8988T (cell line): ENCODE measurements around the gene SAA4.
A peak's percentile ranks its signal among the peaks of the same experiment; 100 is the strongest.
"Not testable (repeated sequence)": the region's sequence is repeated elsewhere in the genome, so short reads cannot be mapped to it uniquely, and the experiment has no call there.

Source experiments
- DNase-seq: peaks from one replicate; pipeline ENCODE4 v3.0.0; 2011

The SAA4 gene

DNA sequence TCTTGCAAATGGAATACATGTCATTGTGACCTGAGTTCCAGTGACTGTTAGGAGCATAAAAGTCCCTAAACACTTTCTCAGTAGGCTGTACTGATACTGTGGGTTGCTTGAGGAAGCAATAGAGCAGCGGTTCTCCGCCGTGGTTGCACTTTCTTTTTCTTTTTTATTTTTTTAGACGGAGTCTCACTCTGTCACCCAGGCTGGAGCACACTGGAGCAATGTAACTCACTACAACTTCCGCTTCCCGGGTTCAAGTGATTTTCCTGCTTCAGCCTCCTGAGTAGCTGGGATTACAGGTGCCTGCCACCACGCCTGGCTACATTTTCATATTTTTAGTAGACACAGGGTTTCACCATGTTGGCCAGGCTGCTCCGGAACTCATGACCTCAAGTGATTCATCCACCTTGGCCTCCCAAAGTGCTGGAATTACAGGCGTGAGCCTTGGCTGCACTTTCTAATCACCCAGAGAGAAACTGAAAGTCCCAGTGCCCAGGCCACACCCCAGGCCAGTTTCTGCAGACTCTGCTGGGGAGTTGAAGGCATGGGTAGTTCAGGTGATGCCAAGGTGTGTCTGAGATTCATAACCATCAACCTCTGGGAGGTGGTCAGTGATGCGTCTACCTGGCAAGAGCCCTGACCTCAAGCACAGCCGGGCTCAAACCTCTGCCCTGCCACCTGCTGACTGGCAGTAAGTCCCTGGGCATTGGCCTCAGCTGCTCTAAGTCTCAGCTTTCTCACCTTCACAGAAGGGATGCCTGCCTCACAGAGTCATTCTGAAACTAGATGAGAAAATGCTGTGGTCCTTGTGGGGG is 10.0 kb upstream of the SAA4 start:
- DNase-seq: not testable (repeated sequence)

DNA sequence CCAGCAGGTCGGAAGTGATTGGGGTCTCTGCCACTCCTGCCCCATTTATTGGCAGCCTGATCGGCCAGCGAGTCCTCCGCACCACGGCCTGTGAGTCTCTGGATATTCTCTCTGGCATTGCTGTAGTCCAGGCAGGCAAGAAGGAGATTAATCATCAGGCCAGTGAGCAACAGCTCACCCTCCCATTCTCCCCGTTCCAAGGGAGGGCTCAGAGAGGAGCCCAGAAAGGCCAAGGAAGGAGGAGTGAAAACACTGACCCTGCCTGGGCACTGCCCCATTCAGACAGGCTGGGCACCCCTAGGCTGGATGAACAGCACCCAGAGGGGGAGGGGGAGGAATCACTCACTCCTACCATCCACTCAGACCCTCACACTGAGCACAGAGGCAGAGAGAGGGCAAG is 8.8 kb upstream of the SAA4 start:
- DNase-seq: no peak

DNA sequence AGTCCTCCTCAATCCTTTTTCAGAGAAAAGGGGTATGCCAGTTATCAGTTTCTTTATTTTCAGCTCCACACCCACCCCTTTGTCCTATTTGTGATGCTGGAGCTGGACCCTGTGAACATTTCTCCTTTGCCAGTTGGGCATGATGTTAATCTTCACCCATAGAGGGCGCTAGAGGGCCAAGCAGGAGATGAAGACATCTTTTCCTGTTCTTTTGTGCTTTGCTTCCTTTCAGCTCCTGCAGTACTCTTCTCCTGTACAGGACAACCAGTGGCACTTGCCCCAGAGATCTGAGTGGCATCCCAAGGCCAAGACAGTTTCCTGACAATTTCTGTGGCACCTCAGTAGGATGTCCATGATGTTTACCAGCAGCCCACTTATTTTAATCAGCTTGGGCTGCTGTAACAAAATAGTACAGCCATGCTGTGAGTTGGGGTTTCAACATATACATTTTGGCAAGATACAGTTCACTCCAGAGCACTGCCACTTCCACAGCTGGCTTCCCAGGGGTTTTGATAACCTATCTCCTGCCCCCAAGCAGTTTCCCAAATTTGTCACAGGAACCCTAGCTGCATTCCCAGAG is 7.3 kb upstream of the SAA4 start:
- DNase-seq: no peak

DNA sequence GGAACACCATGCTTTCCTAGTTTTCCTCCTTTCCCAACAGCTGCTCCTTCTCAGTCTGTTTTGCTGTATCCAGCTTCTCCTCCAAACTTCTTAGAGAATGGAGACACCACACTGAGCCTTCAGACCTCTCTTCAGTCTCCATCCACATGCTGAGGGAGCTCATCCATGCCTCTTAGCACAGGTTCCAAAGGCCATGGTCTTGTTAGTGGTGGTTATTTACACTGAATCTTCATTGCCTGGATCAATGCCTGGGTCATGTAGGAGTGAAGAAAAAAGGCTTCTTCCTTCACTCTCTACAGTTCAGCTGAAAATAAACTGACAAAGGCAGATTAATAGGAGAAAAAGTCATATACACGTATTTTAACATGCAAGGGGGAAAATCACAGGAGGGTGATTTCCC is 3.1 kb upstream of the SAA4 start:
- DNase-seq: no peak

DNA sequence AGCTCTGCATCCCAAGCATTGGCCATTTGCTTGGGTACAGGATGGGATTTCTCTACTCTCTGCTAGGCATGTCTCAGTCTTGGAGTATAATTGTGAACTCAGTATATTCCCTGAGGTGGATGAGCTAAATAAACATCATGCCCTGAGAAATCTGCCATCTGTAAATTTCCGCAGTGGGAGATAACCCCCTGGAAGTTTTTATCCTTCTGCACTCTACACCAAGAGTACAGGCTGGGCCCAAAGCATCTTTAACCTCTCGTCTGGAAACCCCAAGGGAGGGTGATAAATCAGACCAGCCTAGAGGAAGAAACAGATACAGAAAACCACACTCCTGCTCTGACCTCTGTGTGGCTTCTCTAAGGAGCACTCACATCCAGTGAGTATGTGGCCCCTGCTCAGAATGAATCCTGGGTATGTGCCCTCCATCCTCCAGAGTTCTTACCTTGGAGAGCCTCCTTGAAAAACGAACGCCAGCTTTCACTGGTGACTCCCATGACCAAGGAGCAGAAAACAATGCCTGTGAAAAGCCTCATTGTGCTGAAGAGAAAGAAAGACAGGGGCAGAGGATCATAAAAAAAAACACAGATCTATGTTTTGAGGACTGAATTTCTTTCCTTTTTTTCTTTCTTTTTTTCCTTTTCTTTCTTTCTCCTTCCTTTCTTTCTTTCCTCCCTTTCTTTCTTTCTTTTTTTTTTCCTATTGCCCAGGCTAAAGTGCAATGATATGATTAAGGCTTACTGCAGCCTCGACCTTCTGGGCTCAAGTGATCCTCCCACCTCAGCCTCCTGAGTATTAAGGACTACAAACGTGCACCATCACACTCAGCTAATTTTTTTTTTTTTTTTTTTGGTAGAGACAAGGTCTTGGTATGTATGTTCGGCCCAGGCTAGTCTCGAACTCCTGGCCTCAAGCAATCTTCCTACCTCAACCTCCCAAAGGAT is 938 bp downstream of the SAA4 start:
- DNase-seq: no peak

DNA sequence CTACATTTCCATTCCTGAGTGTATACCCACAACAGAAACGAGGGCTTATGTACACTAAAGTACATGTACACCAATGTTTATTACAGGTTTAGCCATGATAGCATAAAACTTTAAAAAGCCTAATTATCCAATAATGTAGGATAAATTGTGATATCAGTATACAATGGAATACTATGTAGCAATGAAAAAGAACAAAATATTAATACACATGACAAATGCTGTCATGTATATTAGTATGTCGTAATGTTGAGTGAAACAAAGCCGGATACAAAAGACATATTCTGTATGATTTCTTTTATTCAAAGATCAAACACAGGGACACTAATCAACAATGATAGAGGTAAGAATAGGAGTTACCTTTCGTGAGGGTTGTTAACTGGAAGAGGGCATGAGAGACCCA is 2.7 kb downstream of the SAA4 start:
- no peak for DNase-seq

DNA sequence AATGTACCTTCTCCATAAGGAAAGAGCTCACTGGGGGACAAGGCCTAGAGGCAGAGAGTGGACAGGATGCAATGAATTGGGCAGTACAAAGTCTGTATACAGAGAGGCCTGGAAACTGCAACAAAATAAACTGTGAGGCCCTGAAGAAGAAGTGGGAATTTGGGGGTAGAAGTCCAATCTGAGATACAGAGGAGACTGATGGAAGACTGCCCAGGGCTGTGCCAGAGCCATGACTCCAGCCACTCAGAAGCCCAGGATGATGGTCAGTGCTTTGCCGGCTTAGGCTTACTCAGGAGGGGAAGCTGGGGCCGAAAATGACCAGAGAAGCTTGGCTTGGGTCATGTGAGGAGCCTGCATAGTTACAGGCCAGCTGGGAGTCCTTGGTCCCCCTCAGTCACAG is 5.7 kb downstream of the SAA4 start:
- no peak for DNase-seq

DNA sequence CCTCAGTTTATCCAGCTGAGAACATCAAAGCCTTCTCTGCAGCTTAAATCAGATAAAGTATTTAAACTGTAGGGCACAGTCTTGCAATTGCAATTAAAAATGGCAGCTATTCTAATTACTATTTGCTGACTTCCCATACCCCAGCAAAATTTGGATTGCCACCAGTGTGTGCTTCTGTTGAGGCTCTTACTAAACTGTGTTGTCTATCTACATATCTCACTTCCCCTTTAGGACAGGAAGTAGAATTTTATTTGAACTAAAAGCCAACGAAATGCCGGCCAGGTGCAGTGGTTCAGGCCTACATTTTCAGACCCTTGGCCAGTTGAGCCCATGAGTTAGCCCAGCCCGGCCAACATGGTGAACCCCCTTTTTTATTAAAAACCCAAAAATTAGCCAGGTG is 7.1 kb downstream of the SAA4 start:
- DNase-seq: no peak

GRCh38 chr11:18225913-18226312 is 10.7 kb downstream of the SAA4 start:
- no peak for DNase-seq

DNA sequence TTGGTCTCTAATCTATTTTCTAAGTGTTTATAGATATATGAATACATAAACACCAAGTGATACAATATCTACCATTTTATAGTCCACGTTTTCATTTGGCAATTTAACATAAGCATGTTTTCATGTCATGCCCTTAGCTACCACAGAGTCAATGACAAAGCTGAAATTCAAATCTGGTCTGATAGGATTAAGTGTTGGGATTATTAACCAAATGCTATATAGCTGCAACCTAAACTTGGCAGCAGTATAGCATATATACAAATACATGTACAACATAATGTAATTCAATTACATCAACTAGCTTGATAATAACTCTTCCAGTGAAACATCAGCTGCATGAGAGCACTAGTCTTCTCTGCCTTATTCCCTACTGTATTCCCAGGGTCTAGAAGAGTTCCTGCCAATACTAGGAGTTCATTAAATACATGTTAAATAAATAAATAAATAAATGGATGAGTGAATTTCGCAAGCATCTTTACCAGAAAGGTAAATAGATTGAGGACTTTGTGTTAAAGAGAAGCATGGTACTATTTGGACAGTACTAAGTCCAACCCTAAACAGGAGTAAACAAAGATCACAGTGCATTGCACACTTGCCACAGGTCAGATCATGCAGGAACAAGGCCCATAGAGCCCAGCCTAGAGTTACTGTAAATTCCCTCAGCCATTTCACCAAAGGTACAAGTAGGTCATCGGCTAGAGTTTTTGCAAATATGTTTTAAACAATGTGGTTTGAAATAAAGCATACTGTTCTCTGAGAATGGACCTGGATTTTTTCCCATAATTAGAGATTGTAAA is 12.8 kb downstream of the SAA4 start:
- DNase-seq: no peak

DNA sequence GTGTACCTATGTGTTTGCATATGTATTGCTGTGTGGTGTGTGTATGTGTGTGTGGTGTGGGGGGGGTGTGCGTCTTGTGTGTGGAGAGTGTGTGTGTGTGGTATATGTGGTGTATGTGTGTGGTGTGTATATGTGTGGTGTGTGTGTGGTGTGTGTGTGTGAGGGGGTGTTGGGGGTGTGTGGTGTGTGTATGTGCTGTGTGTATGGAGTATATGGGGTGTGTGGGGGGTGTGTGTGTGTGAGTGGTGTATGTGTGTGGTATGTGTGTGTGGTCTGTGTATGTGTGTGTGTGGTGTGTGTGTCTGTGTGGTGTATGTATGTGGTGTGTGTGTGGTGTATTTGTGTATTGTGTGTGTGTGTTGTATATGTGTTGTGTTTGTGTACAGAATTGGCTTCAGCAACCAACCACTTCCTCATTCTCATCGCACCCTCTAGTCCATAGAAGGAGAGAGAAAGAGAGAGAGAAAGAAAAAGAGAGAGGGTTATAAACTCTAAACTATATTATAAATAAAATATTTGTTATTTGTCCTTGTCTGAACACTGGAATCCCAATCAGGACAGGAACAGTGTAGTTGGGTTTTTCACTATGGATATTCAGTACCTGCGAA is 13.7 kb downstream of the SAA4 start:
- DNase-seq: no peak

GRCh38 chr11:18221274-18221876 is 15.2 kb downstream of the SAA4 start:
- DNase-seq: no peak

- no peak for DNase-seq
Measured at GRCh38 chr11:18209058-18209457, 27.5 kb downstream of the SAA4 start.

GRCh38 chr11:18204771-18205170 is 31.8 kb downstream of the SAA4 start:
- no peak for DNase-seq

GRCh38 chr11:18204220-18204619 is 32.4 kb downstream of the SAA4 start:
- DNase-seq: no peak

GRCh38 chr11:18203723-18204122 is 32.9 kb downstream of the SAA4 start:
- DNase-seq: peak; percentile 77

DNA sequence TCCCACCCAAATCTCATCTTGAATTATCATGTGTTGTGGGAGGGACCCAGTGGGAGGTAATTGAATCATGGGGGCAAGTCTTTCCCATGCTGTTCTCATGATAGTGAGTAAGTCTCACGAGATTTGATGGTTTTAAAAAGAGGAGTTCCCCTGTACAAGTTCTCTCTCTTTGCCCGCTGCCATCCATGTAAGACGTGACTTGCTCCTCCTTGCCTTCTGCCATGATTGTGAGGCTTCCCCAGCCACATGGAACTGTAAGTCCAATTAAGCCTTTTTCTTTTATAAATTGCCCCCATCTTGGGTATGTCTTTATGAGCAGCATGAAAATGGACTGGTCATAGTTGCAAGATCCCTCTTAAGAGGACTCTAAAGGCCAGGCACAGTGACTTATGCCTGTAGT is 38.9 kb downstream of the SAA4 start:
- DNase-seq: not testable (repeated sequence)

GRCh38 chr11:18196532-18196931 is 40.1 kb downstream of the SAA4 start:
- DNase-seq: no peak

DNA sequence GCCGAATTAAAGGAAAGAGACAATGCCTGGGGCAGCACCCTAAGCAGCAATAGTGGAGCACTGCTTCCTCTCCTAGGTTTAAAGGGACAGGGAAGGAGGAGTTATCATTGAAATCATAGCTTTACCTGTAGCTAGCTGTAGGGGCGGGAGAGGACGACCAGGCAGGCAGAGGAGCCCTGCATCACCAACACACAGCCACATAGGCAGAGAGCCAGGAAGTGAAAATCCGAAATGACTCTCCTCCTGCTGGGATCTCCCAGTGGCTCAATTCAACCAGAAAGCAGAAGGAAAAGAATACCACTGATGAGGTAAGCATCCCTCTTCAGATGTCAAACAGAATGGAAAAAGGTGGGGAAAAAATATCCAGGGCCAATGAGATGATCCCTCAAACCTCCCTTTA is 43.6 kb downstream of the SAA4 start:
- no peak for DNase-seq

DNA sequence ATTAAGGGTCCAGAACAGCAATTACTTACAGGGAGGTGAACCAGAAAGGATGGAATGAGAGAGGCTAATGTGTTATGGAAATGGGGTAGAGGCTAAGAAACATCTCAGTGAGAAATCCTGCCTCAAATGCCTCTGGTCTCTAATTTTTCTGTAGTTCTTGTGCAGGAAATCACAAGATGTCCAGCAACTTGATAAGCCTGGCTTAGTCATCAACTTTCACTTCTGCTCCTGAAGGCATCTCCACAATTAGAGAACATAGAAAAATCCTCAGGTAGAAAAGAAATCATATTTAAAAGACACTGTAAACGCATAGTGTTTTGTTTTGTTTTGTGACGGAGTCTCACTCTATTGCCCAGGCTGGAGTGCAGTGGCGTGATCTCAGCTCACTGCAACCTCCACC is 45.2 kb downstream of the SAA4 start:
- DNase-seq: no peak

GRCh38 chr11:18189476-18190245 is 46.9 kb downstream of the SAA4 start:
- DNase-seq: not testable (repeated sequence)
